Activated B cell treated with CpG ODN at 0.5 μM for 24 hours (primary cell): ENCODE data around the gene KLK13. TPM values are rescaled to one million over a fixed set of nuclear protein-coding genes. Genes with fewer than 3 reads are reported as not detected.

Experiments
- ATAC-seq: fragments of 200-7000 bp; cut with Tn5 transposase; one replicate; pipeline ENCODE4 v1.10.0; 2021; ENCODE audit warnings: low read depth, mild to moderate bottlenecking, moderate library complexity
- CTCF ChIA-PET: fragments of 350-600 bp; sonication (Branson Sonifier 250); formaldehyde crosslinking; loops from one replicate; lab custom pipeline; 2021; ENCODE audit warnings: antibody characterized with exemption; lab: Charles Lee
- POLR2A ChIA-PET: fragments of 350-600 bp; sonication (Branson Sonifier 250); formaldehyde crosslinking; loops from one replicate; lab custom pipeline; 2021; ENCODE audit warnings: antibody characterized with exemption; lab: Charles Lee
- DNase-seq: peaks from one replicate; pipeline ENCODE4 v3.0.0; 2022
- H3K27ac Mint-ChIP-seq: one replicate; pipeline ENCODE4 v1.8.0; 2020; ENCODE audit warnings: mixed read lengths
- H3K27me3 Mint-ChIP-seq: one replicate; pipeline ENCODE4 v1.8.0; 2021; ENCODE audit warnings: mixed read lengths
- H3K36me3 Mint-ChIP-seq: one replicate; pipeline ENCODE4 v1.8.0; 2021; ENCODE audit warnings: low read depth, mixed read lengths
- H3K4me1 Mint-ChIP-seq: one replicate; pipeline ENCODE4 v1.8.0; 2021; ENCODE audit warnings: mixed read lengths
- H3K4me3 Mint-ChIP-seq: one replicate; pipeline ENCODE4 v1.8.0; 2020; ENCODE audit warnings: mild to moderate bottlenecking, mixed read lengths
- H3K9me3 Mint-ChIP-seq: one replicate; pipeline ENCODE4 v1.8.0; 2020; ENCODE audit warnings: mixed read lengths
- intact Hi-C: fragments of 100-400 bp; cut with micrococcal nuclease; formaldehyde crosslinking; loops from one replicate; pipeline ENCODE4 v1.15.1; 2024
- total RNA-seq: library from RNA; stranded (reverse); gene quantifications from 2 replicates; pipeline ENCODE4 v1.2.3, GENCODE V29; 2022
- TF ChIP-seq, protein P1 (sequence below): fragments of 200-600 bp; IDR thresholded peaks from one replicate; pipeline ENCODE4 v1.8.0; 2022; ENCODE audit warnings: antibody characterized with exemption, mild to moderate bottlenecking

The KLK13 gene
- total RNA-seq, 1 donor from 2014 or later, result not detected

DNA sequence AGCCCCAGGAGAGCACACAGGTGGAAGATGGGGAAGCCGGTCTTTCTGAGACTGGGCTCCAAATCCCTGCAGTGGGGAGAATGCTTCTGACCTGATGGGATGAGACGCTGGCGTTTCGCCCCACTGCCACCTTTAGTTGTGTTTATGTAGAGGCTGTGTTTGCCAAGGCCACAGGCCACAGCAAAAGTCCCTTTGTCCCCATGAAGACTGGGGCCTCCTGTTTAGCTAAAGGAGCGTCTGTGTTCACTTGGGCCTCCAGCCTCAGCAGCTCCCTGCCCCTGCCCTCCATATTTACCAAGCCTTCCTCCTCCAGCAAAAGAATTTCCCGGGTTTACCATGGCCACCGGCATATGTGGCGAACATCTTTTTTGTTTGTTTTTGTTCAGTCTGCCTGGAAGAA, 28.2 kb upstream of the KLK13 start:
- intact Hi-C loops, result no loop called here
- H3K4me3 Mint-ChIP-seq, result no peak overlapping the region
- CTCF ChIA-PET, result no interaction called here
- POLR2A ChIA-PET, result no interaction called here
- H3K27me3 Mint-ChIP-seq, result no peaks in the 10 kb centered on the region
- TF ChIP-seq, protein P1, sequence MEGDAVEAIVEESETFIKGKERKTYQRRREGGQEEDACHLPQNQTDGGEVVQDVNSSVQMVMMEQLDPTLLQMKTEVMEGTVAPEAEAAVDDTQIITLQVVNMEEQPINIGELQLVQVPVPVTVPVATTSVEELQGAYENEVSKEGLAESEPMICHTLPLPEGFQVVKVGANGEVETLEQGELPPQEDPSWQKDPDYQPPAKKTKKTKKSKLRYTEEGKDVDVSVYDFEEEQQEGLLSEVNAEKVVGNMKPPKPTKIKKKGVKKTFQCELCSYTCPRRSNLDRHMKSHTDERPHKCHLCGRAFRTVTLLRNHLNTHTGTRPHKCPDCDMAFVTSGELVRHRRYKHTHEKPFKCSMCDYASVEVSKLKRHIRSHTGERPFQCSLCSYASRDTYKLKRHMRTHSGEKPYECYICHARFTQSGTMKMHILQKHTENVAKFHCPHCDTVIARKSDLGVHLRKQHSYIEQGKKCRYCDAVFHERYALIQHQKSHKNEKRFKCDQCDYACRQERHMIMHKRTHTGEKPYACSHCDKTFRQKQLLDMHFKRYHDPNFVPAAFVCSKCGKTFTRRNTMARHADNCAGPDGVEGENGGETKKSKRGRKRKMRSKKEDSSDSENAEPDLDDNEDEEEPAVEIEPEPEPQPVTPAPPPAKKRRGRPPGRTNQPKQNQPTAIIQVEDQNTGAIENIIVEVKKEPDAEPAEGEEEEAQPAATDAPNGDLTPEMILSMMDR, result no peak
- ATAC-seq (no peak), DNase-seq (no peak)
- no peaks in the 10 kb centered on the region for H3K4me1 Mint-ChIP-seq
- no peaks in the 10 kb centered on the region for H3K9me3 Mint-ChIP-seq
- H3K27ac Mint-ChIP-seq, result no peak overlapping the region
- H3K36me3 Mint-ChIP-seq, result peaks cover 19% of the 10 kb centered on the region

DNA sequence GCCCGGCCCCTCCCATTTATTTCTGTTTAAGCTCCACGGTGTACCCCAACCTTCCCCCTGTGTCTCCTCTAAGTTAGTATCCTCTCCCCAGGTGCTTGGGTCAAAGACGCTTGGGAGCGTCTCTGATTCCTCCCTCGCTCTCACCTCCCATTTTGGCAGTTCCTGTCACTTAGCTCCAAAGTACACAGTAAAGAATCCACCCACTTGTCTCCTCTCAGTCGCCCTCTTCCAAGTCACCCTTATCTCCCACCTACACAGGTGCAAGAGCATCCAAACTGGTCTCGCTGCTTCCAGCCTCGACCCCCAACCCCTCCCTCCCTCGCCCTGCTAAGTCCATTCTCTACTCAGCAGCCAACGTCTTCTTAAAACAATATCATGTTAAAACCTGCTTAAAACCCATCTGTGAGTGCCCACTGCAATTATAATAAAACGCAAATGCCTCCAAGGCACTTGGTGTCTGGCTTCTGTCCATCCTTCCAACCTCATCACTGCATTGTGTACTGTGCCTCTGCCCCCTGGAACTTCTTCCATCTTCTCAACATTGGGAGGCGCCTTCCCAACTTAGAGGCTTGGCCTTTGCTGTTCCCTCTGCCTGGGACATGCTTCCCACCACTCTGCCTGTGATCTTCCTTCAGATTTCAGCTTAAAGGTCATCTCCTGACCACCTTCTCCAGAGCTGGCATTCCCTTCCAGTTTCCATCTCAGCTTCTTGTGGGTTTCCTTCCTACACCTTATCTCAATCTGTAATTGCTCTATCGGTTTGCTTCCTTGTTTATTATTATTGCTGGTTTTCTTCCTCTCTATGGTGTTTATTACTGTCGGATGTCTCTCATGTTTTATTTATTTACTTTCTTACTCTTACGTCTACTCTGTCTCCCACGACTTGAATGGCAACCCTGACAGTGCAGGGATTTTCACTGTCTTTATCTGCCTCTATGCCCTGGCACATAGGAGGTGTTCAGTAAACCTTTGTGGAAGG, 27.3 kb upstream of the KLK13 start:
- TF ChIP-seq, protein P1, result no peak
- Mint-ChIP-seq H3K27ac (no peak overlapping the region), H3K4me3 (no peak overlapping the region), H3K4me1 (no peaks in the 10 kb centered on the region), H3K36me3 (peaks cover 11% of the 10 kb centered on the region), H3K27me3 (no peaks in the 10 kb centered on the region), H3K9me3 (no peaks in the 10 kb centered on the region)
- POLR2A ChIA-PET, result interaction anchor here (0.7 kb wide), 1 partner anchor 1055 kb away, joined by 4 read pairs; no protein-coding TSS in a partner anchor
- ATAC-seq, result no peak
- intact Hi-C loops, result no loop called here
- no peak for DNase-seq
- CTCF ChIA-PET, result no interaction called here

DNA sequence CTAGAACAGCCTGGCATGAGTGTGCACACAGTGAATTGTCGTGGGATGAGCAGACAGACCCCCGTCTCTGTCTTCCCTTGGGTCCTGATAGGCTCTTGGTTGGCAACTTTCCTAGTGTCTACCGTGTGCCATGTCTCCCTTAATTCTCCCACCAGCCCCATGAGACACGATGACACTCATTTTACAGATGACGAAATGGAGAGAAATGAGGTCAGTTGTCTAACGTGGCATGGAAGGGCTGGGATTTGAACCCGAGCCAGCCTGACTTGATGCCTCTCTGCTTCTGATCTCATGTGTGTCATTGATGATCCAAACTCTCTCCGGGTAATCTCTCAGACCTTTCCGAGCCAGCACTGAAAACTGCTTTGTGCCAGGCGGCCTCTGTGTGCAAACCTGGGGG, 26.2 kb upstream of the KLK13 start:
- Mint-ChIP-seq H3K27me3 (no peaks in the 10 kb centered on the region), H3K27ac (no peak overlapping the region), H3K4me3 (no peak overlapping the region), H3K9me3 (no peaks in the 10 kb centered on the region), H3K4me1 (no peaks in the 10 kb centered on the region), H3K36me3 (peaks cover 2% of the 10 kb centered on the region)
- ATAC-seq (no peak), DNase-seq (no peak)
- intact Hi-C loops, result no loop called here
- TF ChIP-seq, protein P1, result no peak
- ChIA-PET POLR2A (interaction anchor here (0.7 kb wide), 1 partner anchor 1053 kb away, joined by 4 read pairs; no protein-coding TSS in a partner anchor), CTCF (no interaction called here)

DNA sequence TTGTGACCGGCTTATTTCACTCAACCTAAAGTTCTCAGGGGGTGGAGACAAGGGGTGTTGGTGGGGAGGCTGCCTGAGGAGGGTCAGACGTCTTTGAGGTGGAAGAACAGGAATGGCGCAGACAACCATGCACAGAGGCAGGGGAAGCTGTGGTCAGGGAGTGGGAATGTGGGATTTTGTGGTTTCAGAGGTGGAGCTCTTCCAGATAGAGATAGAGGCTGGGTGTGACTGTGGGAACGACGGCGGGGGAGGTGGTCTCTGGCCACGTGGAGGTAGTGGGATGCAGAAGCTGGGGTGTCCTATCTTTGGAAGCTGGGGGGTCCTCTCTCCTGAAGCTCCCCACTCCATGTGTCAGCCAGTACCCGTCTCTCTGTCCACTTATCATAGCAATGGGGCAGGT, 25.6 kb upstream of the KLK13 start:
- ChIA-PET POLR2A (no interaction called here), CTCF (no interaction called here)
- DNase-seq (no peak), ATAC-seq (no peak)
- H3K9me3 Mint-ChIP-seq, result no peaks in the 10 kb centered on the region
- no peaks in the 10 kb centered on the region for H3K27me3 Mint-ChIP-seq
- no peak overlapping the region for H3K27ac Mint-ChIP-seq
- TF ChIP-seq, protein P1, result no peak
- intact Hi-C loops, result no loop called here
- no peaks in the 10 kb centered on the region for H3K4me1 Mint-ChIP-seq
- no peak overlapping the region for H3K4me3 Mint-ChIP-seq
- H3K36me3 Mint-ChIP-seq, result no peaks in the 10 kb centered on the region

DNA sequence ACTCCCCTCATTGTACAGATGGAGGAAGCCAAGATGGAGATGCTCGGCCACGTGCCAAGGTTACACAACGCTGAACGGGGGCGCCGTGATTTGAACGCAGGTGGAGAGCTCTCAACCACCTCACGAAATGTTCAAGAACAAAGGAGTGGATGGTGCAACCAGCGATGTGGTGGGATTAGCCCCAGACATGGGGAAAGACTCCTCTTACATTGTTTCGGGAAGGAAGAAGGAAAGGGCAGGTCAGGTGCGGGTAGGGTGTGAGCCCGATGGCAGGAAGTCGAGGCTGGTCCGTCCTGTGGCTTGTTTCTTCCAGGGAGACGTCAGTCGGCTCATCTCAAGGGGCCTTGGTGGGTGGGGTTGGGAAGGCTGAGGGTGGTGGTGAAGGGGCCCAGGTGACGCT, 24.9 kb upstream of the KLK13 start:
- TF ChIP-seq, protein P1, result no peak
- ATAC-seq (no peak), DNase-seq (no peak)
- no peaks in the 10 kb centered on the region for H3K36me3 Mint-ChIP-seq
- H3K4me1 Mint-ChIP-seq, result no peaks in the 10 kb centered on the region
- ChIA-PET POLR2A (no interaction called here), CTCF (no interaction called here)
- H3K27me3 Mint-ChIP-seq, result no peaks in the 10 kb centered on the region
- H3K27ac Mint-ChIP-seq, result no peak overlapping the region
- no peak overlapping the region for H3K4me3 Mint-ChIP-seq
- no peaks in the 10 kb centered on the region for H3K9me3 Mint-ChIP-seq
- intact Hi-C loops, result no loop called here
